ENCODE results near the gene IL34.

DNA sequence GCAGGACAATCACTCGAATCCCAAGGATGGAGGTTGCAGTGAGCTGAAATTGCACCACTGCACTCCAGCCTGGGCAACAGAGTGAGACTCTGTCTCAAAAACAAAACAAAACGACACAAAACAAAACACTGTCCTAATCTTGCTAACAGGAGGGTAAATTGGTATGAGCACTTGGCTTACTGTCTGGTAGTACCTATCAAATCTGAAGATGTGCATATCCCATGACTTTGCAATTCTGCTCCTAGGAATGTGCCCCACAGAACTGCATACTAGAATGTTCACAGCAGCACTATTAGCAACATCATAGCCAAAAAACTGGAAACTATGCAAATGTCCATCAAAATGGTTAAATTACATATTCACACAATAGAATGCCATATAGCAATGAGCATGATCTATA, 23.8 kb downstream of the IL34 start:
- TF ChIP-seq EZH2phosphoT487 (IDR thresholded peaks at IDR 0.05; ENCODE audit: borderline replicate concordance, low read depth, low read length) (no peak), CTCF (conservative IDR thresholded peaks at IDR 0.05; ENCODE audit: low read length) (no peak)

All from OCI-LY7 (cell line).